ENCODE results near the gene FBLIM1.

Gene FBLIM1, protein sequence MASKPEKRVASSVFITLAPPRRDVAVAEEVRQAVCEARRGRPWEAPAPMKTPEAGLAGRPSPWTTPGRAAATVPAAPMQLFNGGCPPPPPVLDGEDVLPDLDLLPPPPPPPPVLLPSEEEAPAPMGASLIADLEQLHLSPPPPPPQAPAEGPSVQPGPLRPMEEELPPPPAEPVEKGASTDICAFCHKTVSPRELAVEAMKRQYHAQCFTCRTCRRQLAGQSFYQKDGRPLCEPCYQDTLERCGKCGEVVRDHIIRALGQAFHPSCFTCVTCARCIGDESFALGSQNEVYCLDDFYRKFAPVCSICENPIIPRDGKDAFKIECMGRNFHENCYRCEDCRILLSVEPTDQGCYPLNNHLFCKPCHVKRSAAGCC

DNA sequence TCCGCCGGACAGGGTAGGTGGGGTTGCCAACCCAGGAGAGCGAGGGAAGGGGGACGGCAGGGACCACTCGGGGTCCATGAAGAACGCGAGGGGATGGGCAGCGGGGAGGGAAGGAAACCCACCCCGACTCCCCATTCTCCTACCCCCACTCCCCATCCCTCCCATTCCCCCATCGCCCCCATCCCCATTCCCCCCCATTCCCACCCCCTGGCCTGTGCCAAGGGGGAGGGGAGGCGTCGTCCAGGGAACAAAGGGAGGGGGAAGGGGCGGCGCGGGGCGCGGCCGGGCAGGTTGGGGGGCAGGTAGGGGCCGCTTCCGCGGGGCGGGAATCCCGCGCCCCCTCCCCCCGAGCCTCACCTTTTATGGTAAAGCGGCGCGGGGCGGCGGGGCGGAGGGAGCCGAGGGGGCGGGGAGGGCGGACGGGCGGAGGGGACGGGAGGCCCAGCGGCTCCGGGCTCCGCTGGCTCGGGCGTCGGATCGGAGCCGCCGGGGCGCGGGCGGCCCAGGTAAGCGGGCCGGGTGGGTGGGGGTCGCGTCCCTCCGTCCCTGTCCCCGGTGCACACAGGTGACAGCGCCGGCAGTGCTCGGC lies at the start of gene FBLIM1:
Gene FBLIM1, plus strand, starts transcription at position 453 of the 589 bp plus-strand sequence. CDS start 6,189 bp downstream, outside the sequence.
- peak within 1 kb of the TSS; percentile 75 for H3K4me3 ChIP-seq (ENCODE audit: low read depth, low read length)

DNA sequence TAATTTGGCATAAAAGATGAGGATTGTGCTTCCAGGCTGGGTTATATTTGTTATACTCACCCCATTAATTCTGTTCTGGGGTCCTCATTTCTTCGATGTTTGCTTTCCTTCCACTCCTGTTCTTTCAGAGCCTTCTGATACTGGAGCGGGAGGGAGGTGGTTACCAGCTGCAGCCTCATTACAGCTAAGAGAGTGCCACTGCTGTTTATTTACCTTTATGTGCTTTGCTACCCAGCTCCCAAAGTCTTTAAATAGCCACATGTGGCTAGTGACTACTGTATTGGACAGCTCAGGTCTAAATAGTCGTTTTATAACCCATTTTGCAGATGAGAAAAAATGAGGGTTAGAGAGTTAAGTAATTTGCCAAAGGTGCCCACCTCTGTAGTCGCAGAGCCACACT lies 49.4 kb upstream of the FBLIM1 start:
- H3K4me3 ChIP-seq (ENCODE audit: low read depth, low read length) = no peak overlapping the region

DNA sequence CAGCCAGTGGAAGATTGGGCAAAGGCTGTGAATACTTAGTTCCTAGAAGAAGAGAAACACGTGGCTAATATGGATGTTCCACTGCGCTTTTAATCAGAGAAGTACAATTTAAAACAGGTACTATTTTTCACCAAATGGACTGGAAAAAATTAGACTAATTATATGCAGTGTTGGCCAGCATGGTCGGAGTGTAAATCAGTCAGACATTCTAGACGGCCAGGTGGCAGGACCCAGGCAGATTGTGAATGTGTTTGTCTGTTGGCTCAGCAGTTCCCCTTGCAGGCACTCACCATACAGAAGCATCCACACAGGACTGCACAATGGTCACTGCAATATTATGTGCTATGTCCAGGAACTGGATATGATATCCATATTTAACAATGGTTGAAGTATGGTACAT lies 46.4 kb upstream of the FBLIM1 start:
- H3K4me3 ChIP-seq (ENCODE audit: low read depth, low read length) = no peak overlapping the region

DNA sequence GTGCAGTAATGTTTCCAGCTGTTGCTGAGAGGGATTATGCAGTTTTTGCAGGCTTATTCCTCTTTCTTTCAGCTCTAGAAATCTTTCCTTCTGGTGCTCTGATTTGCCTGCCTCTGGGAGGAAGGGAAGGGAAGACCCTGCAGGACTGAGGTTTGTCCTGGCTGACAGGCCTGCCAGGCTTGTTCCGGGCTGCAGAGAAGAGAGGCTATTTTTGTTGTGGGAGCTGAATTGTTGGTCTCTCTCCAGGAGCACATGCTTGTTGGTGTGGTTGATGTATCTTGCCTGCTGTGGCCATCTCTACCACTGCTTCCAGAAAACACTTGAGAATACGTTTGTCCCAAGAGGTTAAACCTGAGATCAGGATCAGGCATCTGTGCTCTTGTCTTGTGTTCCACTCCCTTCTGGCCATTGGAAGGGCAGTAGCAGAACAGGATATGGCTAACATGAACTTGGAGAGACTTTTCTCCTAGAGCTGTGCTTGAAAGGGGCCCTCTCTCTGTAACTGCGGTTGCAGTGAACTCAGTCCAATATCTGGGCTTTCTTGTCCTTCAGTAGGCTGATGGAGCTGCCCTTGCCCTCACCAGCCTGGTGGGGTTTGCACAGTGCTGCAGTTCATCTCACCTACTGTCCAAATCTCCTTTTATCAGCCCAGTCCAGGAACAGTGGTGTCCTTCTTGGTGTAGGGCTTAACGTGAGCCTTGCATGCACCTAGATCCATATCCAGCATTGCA lies 44.0 kb upstream of the FBLIM1 start:
- H3K4me3 ChIP-seq (ENCODE audit: low read depth, low read length) = no peak overlapping the region

DNA sequence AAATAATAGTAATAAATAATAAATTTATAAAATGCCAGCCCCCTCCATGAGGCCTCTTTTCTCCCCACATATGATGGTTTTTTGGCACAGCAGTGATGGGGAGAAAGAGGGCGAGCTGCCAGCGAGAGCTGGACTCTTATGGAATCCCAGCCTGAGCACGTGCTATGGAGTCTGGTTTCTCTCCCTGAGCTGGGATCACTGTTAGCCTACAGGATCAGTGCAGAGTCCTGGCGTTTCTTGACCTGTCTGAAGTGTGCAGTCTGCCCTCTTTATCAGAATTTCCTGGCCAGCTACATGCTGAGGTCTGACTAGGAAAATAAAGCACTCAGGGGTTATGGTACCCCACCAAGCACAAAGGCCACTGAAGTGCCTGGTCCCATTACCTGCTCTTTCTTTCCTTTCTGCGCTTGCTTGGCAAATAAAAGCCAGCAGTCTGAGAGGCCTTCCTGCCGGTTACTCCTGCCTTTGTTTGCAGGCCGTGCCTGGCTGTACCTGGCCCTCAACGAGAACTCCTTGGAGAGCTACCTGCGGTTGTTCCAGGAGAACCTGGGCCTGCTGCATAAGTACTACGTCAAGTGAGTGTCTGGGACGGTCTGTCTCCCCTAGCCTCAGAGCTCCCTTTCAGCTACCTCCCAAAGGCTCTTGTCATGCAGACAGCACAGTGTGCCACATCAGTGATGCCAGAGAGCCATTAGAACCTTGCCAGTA lies 41.0 kb upstream of the FBLIM1 start:
- no peak overlapping the region for H3K4me3 ChIP-seq (ENCODE audit: low read depth, low read length)

DNA sequence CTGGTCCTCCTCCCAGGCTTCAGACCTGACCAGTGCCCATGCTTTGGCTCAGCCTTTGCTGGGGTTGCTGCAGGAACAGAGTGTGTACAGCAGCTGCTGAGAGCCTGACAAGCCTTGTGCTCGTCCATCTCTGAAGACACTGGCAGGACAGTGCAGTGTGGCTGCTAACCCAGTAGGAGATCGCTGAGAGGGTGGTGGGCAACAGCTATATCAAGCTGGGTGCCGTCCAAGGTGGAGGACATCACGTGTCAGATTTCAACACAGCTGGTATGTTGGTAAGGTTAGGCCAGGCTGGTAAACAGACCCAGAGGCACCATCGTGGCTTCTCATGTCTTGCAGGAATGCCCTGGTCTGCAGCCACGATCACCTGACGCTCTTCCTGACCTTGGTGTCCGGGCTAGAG lies 40.4 kb upstream of the FBLIM1 start:
- H3K4me3 ChIP-seq (ENCODE audit: low read depth, low read length) = no peak overlapping the region

DNA sequence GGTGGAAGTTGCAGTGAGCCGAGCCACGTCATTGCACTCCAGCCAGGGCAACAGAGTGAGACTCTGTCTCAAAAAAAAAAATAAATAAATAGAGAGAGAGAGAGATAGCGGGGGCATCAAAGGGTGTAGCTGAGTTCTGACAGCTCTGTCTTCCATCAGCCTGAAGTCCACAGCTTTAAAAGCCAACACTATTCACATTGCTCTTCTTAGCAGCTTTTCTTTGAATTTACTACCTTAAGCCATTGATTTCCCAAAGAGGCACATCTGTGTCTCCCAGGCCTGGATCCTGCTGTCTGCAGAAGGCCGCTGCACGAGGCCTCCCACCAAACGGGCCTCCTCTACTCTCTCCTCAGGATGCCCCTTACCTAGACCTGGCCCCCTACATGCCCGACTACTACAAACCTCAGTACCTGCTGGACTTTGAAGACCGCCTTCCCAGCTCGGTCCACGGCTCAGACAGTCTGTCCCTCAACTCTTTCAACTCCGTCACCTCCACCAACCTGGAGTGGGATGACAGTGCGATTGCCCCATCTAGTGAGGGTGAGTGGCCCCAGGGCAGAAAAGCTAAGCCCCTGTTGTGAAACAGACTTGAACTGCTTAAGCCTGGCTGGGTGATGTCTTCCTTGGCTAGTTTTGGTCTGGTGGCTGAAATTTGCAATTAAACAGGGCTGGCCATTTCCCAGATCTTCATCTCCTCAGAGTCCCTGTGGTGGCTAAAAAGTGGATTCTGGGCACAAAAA lies 39.0 kb upstream of the FBLIM1 start:
- no peak overlapping the region for H3K4me3 ChIP-seq (ENCODE audit: low read depth, low read length)

DNA sequence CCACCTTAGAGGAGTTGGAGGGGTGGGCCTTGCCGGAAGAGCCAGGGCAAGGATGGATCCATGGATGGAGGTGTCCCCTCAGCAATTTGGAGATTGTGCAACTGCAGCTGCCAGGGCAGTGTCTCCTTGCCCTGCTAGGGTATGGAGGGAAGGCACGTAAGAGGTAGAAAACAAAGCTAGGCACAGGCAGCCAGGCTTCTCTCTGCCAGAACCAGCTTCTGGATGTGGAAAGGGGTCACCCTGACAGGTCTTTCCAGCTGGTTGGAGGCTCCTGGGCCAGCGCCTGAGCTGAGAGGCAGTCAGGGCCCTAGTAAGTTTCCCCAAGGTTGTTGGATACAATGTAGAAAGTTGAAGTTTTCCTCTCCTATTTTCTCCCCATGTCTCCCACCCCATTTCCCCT lies 37.7 kb upstream of the FBLIM1 start:
- H3K4me3 ChIP-seq (ENCODE audit: low read depth, low read length) = no peak overlapping the region

DNA sequence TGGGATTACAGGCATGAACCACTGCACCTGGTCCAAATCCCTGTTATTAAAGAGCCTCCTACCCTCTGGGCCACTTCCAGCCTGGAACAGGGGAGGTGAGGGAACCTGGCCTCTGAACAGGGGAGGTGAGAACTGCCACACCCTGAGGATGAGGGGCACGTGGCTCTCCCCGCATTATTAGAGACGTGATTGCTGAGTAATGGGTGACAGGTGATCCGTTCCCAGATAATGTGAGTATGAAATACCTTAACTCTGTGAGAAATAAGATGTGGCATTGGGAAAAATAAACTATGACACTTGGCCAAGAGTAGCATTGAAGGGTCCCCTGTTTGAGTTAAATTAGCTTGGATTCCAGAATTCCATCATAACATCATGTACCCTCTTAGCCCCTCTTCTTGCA lies 36.2 kb upstream of the FBLIM1 start:
- no peak overlapping the region for H3K4me3 ChIP-seq (ENCODE audit: low read depth, low read length)

DNA sequence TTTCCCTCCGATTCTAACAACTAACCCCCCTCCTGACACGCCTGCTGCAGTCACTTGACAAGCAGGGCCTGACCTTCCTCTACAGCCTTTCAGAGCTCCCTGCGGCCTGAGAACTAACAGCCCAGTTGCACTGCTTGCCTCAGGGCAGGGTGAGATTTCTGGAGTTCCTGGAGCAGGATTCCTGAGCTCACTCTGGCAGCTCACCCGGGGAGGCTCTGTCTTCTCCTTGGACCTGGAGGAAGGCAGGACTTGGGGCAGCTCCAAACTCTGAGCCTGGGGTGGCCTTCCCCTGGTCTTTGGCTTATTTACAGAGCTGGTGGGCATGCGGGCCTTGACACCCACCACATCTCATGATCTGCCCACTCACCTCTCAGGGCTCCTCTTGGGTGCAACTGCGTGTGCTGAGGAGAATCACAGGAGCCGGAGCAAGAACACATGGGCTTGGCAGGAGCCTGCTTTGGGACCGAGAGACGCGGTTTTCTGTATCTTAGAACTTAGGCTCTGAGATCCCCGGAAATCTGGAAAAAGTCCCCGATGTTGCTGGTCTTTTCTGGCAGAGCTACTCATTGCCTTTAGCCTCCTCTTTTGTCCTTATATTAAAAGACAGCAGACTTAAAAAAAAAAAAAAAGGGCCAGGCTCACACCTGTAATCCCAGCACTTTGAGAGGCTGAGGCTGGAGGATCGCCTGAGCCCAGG lies 35.6 kb upstream of the FBLIM1 start:
- no peak overlapping the region for H3K4me3 ChIP-seq (ENCODE audit: low read depth, low read length)

DNA sequence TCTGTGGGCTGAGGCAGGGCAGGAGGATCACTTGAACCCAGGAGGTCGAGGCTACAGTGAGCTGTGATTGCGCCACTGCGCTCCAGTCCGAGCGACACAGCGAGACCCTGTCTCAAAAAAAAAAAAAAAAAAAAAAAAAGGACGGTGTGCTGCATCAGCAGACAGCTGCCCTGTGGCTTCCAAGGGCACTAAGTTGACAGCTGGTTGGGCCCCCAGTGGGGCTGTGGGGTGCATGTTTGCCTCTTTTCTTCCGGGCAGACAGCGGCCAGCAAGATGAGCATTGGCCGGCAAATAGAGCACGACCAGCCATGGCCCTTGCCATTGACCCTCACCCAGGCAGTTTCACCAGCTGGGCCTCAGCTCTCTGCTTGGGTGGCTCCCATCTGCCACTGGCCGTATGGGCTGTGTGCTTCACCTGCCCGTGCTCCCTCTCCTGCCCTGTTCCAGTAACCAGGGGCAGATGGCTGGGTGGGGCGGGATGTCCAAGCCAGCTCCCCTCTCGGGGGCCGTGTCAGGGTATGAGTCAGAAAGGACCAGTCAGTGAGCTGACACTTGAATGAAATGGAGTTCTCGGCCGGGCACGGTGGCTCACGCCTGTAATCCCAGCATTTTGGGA lies 34.9 kb upstream of the FBLIM1 start:
- H3K4me3 ChIP-seq (ENCODE audit: low read depth, low read length) = no peak overlapping the region

DNA sequence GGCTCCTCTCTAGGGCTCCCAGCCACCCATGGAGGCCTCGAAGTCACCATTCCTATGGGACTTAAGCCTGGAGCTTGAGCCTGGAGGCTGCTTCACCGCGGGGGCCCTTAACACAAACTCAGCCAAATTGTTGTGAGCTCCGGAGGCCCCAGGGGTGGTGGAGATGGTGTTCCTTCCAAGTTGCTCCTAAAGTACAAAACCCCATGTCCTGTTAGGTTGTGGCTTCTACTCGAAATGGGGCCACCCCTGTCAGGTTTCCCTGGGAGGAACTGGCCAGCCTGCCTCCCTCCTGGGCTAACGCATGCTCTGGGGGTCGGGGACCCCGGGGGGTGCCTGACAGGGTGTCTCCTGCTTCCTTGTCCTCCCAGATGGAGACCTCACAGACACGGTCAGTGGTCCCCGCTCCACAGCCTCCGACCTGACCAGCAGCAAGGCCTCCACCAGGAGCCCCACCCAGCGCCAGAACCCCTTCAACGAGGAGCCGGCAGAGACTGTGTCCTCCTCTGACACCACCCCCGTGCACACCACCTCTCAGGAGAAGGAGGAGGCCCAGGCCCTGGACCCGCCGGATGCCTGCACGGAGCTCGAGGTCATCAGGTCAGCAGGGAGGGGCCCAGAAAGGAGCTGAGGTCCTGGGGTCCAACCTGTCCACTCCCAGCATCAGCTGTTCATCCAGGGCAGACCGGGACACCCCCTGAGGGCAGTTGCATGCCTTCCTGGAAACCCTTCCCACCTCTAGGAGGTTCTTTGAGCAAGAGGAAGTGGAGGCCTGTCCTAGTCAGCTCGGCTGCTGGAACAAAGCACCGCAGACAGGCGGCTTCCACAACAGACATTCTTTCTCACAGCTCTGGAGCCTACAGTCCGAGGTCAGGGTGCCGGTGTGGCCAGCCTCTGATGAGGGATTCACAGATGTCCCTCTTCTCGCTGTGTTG lies 33.4 kb upstream of the FBLIM1 start:
- no peak overlapping the region for H3K4me3 ChIP-seq (ENCODE audit: low read depth, low read length)

DNA sequence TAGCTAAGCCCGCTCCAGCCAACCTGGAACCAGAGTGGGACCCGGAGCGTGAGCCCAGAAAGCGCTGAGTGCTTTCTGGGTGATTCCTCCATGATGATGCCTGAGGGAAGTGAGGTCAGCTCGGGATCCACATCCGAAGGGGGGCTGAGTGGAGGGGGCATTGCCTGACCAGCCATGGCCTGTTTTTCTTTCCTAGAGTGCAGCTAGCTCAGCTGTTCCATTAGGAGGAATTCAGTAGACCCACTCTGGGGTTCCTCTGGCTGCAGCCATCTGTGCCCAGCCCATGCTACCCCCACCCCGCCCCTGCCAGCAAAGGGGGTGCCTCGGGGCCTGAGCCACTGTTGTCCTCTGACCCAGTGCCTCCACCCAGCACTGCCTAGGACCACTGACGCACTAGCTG lies 32.1 kb upstream of the FBLIM1 start:
- H3K4me3 ChIP-seq (ENCODE audit: low read depth, low read length) = no peak overlapping the region

DNA sequence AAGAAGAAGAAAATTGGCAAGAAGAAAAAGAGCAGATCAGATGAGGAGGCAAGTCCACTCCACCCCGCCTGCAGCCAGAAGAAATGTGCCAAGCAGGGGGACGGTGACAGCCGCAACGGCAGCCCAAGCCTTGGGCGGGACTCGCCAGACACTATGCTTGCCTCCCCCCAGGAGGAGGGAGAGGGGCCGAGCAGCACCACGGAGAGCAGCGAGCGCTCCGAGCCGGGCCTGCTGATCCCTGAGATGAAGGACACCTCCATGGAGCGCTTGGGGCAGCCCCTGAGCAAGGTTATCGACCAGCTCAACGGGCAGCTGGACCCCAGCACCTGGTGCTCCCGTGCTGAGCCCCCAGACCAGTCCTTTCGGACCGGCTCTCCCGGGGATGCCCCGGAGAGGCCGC lies 31.6 kb upstream of the FBLIM1 start:
- no peak overlapping the region for H3K4me3 ChIP-seq (ENCODE audit: low read depth, low read length)

DNA sequence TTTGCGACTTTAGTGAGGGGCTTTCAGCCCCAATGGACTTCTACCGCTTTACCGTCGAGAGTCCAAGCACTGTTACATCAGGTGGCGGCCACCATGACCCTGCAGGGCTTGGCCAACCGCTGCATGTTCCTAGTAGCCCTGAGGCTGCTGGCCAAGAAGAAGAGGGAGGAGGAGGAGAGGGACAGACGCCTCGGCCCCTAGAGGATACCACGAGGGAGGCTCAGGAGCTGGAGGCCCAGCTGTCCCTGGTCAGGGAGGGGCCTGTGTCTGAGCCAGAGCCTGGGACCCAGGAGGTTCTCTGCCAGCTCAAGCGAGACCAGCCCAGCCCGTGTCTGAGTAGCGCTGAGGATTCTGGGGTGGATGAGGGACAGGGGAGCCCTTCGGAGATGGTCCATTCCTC lies 31.2 kb upstream of the FBLIM1 start:
- H3K4me3 ChIP-seq (ENCODE audit: low read depth, low read length) = no peak overlapping the region

DNA sequence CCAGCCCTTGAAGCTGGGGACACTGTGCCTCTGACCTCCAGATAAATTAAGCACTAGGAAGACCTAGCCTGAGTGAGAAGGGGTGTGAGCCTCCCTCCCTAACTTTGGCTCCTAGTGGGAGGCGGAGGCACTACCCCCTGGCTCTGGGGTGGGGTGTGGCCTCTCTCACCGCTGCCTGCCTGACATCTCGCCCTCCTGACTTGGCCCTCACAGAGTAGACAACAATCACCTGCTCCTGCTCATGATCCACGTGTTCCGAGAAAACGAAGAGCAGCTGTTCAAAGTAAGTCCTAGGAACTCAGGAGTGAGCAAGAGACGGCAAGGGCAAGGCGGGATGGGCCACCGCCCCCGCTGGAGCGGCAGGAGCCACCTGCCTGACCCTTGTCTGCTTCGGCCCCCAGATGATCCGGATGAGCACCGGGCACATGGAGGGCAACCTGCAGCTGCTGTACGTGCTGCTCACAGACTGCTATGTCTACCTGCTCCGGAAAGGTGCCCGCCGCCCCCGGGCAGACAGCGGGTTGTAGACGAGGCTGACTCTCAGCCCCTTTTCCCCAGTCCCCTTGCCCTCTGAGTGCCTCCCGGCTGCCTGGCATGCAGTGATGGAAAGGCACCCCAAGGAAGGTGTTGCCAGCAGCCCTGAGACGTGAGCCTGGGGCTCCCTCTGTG lies 30.6 kb upstream of the FBLIM1 start:
- no peak overlapping the region for H3K4me3 ChIP-seq (ENCODE audit: low read depth, low read length)

DNA sequence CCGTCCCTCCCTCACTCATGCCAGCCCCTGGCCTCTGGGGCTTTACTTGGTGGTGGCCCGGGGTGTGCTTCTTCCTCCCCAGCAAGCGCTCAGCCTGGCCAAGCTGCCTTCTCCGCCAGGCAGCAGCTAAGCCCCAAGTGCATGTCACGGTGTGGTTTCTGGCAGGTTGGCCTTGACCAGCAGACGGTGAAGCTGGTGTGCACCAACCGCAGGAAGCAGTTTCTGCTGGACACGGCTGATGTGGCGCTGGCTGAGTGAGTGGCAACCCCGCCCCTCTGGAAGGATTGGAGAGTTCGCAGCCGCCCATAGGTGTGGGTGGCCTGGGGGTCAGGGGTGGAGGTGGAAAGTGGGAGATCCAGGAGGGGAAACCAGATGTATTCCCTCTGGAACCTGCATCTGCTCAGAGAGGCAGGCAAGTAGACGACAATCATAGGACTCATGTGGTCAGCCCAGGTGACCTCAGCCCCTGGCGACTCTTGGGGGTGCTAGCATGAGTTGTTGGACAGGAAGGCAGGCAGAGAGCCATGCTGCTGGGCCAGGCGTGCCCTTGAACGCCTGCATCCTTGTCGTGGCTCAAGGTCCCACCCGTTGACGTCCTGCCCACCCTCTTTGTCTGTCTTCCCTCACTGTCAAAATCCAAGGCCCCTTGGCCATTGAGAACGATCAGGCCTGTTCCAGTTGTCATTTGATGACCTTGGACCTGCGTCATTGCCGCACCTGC lies 29.5 kb upstream of the FBLIM1 start:
- H3K4me3 ChIP-seq (ENCODE audit: low read depth, low read length) = no peak overlapping the region
